ENCODE measurements around the gene PIGH.

The PIGH gene

GRCh38 chr14:67573228-67574010 lies 26.6 kb downstream of the PIGH start:
- FAIRE-seq: no peak

DNA sequence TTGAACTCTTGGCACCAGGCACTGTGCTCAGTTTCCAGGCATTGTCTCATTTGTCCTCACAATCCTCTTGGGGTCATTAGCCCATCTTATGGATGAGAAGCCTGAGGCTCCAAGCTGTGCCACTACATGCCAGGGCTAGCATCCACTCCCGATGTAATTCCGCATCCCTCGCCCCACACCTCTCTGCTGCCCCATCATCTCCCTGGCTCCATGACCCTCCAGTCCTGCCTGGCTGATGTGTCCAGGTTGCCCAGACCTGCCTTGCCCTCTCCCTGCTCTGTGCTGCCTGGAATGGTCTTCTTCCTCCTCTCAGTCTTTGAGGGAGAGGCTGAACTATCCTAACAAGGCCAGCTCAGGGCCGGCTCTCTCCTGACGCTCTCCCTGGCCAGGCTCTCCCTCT lies 27.5 kb downstream of the PIGH start:
- FAIRE-seq: no peak

DNA sequence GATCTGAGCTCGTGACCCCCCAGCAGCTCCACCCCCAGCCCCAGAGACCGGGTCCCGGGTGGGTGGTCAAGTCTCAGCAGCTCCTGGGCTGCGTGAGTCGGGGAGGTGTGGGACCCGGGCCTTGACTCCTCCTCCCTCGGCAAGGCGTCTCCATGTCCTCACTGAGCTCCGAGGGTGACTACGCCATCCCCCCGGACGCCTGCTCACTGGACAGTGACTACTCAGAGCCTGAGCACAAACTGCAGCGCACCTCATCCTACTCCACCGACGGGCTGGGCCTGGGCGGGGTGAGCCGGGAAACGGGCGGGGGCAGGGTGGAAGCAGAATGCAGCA lies 28.1 kb downstream of the PIGH start:
- no peak for FAIRE-seq

DNA sequence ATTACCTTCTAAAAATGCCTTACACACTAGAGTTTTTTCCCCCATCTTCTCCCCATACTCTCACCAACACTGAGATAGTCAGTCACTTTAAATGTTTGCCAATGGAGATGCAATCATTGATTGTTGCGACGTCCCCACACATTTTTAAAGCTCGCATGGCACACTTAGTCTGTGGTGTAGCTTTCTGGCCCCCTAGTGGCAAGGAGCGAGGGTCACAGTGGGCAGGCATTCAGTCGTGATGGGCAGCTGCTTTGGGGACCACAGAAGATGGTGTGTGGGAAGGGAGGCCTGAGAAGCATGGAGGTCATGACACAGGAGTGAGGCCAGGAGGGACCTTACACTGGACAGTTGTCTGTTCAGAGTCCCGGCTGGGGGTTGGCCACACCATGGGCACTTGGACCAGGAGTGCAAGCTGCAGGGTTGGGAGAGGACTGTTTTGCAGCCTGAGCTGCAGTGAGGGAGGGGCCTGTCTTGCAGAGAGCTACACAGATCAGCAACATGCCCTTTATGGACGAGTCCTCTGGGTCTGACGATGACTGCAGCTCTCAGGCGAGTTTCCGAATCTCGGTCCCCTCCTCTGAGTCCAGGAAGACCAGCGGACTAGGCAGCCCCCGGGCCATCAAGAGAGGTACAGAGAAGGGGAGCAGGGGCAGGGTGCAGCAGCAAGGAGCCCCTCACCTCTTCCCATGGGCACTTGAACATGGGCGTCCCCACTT lies 28.6 kb downstream of the PIGH start:
- FAIRE-seq: no peak

DNA sequence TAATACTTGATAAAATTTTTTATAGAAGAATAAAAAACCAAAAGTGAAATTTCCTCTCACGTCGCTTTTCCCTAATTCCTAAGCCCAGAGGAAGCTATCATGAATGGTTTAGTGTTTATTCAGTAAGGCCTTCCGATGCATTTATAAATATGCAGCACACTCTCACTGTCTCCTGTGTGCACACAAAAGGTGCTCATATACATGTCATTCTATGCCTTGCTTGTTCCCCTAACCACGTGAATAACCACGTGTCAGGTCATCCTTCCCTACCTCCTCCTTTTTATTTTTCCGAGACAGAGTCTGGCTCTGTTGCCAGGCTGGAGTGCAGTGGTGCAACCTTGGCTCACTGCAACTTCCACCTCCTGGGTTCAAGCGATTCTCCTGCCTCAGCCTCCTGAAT lies 29.6 kb downstream of the PIGH start:
- no peak for FAIRE-seq

GRCh38 chr14:67569651-67570290 lies 30.3 kb downstream of the PIGH start:
- FAIRE-seq: no peak

- FAIRE-seq: no peak
These were observed 30.9 kb downstream of the PIGH start for GRCh38 chr14:67569011-67569650.

GRCh38 chr14:67567654-67568053 lies 32.4 kb downstream of the PIGH start:
- FAIRE-seq: no peak

- no peak for FAIRE-seq
These were observed 33.2 kb downstream of the PIGH start for GRCh38 chr14:67566908-67567307.

GRCh38 chr14:67564236-67564635 lies 35.8 kb downstream of the PIGH start:
- no peak for FAIRE-seq

- no peak for FAIRE-seq
These were observed 37.3 kb downstream of the PIGH start for GRCh38 chr14:67562776-67563150.

- FAIRE-seq: no peak
These were observed 37.9 kb downstream of the PIGH start for GRCh38 chr14:67562025-67562775.

- no peak for FAIRE-seq
These were observed 40.4 kb downstream of the PIGH start for GRCh38 chr14:67559639-67560038.

GRCh38 chr14:67557656-67558055 lies 42.4 kb downstream of the PIGH start:
- FAIRE-seq: no peak

GRCh38 chr14:67557118-67557517 lies 43.0 kb downstream of the PIGH start:
- no peak for FAIRE-seq

- FAIRE-seq: no peak
These were observed 43.4 kb downstream of the PIGH start for GRCh38 chr14:67556671-67557070.

DNA sequence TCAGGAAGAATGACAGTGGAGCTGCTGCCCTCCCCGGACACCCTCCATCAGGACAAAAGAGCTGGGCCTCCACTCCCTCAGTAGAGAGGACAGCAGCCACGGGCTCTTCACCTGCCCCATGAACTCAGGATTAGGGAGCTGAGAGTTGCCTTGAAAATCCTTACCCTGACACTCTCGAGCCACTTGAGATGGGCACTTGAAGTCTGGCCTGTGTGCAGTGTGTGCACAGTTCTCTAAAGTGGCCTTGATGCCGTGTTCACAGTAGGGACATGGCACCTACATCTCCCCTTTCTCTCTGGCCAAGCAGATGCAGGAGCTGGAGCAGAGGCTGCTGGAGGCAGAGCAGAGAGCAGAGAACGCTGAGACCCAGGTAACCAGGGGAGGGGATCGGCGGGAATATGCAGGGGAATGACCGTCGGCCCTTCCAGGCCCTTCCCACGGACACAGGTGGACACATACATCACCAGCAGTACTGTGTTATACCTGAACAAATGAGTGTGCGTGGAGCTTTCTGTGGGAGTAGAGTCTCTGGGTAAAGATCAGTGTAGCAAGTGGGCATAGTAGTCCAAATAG lies 44.5 kb downstream of the PIGH start:
- no peak for FAIRE-seq

DNA sequence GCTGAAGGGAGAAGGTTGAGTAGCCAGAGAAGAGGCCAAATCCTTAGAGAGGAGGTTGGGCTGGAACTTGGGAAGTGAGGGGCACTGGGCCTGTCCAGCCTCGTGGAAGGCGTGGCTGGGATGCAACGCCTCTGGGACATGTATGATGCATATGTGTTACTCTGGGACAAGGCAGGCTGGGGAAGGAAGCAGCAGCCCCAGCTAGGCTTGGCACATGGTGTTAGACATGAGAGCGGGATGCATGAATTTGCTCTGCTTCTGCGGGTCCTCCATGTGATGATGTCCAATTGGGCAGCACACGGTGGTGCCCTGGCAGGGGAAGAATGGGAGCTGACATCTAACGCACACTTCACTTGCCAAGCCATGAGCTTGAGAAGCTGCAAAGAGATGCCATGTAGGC lies 45.7 kb downstream of the PIGH start:
- no peak for FAIRE-seq

- no peak for FAIRE-seq
These were observed 46.5 kb downstream of the PIGH start for GRCh38 chr14:67553547-67553946.

- no peak for FAIRE-seq
These were observed 48.1 kb downstream of the PIGH start for GRCh38 chr14:67551940-67552339.

DNA sequence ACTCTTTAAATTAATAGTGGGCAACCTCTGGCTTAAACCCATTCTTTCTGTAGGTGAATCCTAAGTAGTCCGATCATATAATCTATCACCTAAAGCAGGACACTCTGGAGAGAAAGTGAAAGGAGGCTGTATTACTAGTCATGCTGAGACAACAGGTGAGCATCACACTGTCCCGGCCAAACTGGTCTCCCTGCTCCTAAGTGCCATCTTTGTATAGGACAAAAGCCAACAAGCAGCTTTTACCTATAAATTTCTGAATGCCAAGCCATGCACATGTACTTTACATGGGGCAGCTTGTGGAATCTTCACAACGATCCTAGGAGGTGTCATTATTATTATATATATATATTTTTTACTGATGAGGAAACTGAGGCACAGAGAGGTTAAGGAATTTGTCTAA lies 48.9 kb downstream of the PIGH start:
- FAIRE-seq: no peak

DNA sequence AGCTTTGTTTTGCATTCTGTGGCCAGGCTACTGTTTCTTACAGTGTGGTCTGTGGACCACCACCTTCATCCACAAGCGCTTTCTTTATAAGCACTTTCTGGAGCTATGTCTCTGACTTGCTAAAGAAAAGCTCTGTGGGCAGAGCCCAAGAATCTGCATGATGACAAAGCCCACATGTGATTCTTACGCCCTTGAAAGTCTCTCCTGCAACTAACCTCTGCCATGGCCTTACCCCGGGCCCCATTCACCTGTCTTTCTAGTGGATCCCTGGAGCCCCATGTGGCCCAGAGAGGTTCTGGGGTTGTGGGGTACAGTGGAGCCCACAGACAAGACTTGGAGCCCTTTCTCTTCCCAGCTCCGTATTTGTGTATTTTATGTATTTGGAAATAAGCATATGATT lies 50.3 kb downstream of the PIGH start:
- no peak for FAIRE-seq
